ENCODE results near the gene GIMAP5. TPM values are rescaled to one million over a fixed set of nuclear protein-coding genes. Genes with fewer than 3 reads are reported as not detected.

GIMAP5 gene
- total RNA-seq, 1 donor = not detected

DNA sequence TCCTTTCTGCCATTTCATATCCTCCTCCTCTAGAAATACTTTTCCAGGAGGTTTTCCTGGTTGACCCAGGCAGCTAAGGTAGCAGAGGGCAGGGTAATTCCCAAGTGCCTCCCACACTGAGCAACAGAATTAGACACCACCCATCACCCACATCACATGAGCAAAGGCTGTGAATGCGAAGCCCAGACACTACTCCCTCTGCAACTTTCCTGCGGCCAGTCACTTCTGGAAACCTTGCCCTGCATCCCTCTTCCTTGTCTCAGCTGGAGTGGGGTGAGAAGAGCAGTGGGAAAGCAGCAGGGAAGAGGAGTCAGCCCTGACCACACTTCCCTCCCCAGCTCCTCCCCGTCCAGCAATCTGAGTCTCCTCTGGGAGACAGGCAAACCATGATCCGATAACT, 47.7 kb downstream of the GIMAP5 start:
- Histone ChIP-seq H3K4me3 (ENCODE audit: insufficient read depth, low read length) (no peak overlapping the region), H3K27ac (ENCODE audit: low read depth, low read length) (no peak overlapping the region), H3K79me2 (ENCODE audit: insufficient read depth, low read length) (no peaks in the 10 kb centered on the region), H3K4me1 (ENCODE audit: insufficient read depth, low read length) (no peaks in the 10 kb centered on the region), H2AFZ (ENCODE audit: low read length) (no peak overlapping the region), H4K20me1 (ENCODE audit: insufficient read depth, low read length) (no peaks in the 10 kb centered on the region), H3K9me3 (ENCODE audit: low read depth, low read length) (no peaks in the 10 kb centered on the region), H3K4me2 (ENCODE audit: insufficient read depth, low read length) (no peak overlapping the region), H3K36me3 (ENCODE audit: insufficient read depth, low read length) (no peaks in the 10 kb centered on the region), H3K27me3 (ENCODE audit: insufficient read depth, low read length) (no peaks in the 10 kb centered on the region)
- TF ChIP-seq, protein P1, sequence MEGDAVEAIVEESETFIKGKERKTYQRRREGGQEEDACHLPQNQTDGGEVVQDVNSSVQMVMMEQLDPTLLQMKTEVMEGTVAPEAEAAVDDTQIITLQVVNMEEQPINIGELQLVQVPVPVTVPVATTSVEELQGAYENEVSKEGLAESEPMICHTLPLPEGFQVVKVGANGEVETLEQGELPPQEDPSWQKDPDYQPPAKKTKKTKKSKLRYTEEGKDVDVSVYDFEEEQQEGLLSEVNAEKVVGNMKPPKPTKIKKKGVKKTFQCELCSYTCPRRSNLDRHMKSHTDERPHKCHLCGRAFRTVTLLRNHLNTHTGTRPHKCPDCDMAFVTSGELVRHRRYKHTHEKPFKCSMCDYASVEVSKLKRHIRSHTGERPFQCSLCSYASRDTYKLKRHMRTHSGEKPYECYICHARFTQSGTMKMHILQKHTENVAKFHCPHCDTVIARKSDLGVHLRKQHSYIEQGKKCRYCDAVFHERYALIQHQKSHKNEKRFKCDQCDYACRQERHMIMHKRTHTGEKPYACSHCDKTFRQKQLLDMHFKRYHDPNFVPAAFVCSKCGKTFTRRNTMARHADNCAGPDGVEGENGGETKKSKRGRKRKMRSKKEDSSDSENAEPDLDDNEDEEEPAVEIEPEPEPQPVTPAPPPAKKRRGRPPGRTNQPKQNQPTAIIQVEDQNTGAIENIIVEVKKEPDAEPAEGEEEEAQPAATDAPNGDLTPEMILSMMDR (IDR thresholded peaks at IDR 0.05; ENCODE audit: extremely low read depth, low read depth, low read length) = no peak
- DNase-seq (ENCODE audit: insufficient read length, low spot score, missing footprints) = no peak

DNA sequence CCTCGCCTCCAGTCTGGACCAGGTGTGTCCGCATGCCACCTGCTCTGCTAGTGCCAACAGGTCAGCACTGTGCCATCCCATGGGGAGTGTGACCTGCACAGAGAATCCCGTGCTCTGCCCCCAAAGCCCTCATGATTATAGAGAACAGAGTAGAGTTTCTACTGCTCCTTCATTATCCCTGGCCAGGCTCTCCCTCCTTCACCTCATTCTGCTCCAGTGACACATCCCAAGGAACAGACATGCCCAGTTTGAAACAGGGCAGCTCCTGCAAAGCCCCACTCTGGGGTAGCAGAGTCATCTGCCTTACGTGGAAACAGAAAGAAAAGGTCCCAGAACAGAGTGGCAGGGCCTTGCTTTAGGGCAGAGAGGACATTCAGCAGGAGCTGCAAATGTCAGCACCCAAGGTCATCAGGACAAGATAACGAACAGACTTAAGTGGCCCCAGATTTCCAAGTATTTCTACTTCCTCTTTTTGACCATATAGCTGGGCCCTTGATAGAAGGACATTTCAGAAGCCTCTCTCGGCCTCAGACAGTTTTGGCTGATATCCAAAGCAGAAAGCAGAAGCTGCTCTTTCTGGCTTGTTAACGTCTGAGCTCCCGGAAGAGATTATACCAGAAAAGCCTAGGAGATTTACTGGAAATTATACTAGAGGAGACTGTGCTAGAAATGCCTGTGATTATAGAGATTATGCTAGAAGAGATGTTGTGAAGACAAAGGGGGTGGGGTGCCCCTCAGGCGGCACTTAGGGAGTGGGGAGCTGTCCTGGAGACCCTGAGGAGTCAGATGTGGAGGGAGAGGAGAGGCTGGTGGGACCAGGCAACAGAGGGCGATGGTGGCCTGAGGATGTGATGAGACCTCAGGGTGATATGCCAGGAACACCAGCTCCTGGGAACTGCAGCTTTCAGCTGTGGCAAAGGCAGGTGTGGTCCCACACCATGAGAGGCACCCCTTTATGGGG, 50.4 kb downstream of the GIMAP5 start:
- H3K27ac ChIP-seq (ENCODE audit: low read depth, low read length) = no peak overlapping the region
- H3K9me3 ChIP-seq (ENCODE audit: low read depth, low read length) = no peaks in the 10 kb centered on the region
- H3K4me1 ChIP-seq (ENCODE audit: insufficient read depth, low read length) = no peaks in the 10 kb centered on the region
- no peaks in the 10 kb centered on the region for H4K20me1 ChIP-seq (ENCODE audit: insufficient read depth, low read length)
- H3K4me3 ChIP-seq (ENCODE audit: insufficient read depth, low read length) = no peak overlapping the region
- no peak for DNase-seq (ENCODE audit: insufficient read length, low spot score, missing footprints)
- H3K27me3 ChIP-seq (ENCODE audit: insufficient read depth, low read length) = no peaks in the 10 kb centered on the region
- TF ChIP-seq, protein P1 (IDR thresholded peaks at IDR 0.05; ENCODE audit: extremely low read depth, low read depth, low read length) = no peak
- no peak overlapping the region for H2AFZ ChIP-seq (ENCODE audit: low read length)
- no peaks in the 10 kb centered on the region for H3K79me2 ChIP-seq (ENCODE audit: insufficient read depth, low read length)
- H3K36me3 ChIP-seq (ENCODE audit: insufficient read depth, low read length) = no peaks in the 10 kb centered on the region
- no peak overlapping the region for H3K4me2 ChIP-seq (ENCODE audit: insufficient read depth, low read length)

DNA sequence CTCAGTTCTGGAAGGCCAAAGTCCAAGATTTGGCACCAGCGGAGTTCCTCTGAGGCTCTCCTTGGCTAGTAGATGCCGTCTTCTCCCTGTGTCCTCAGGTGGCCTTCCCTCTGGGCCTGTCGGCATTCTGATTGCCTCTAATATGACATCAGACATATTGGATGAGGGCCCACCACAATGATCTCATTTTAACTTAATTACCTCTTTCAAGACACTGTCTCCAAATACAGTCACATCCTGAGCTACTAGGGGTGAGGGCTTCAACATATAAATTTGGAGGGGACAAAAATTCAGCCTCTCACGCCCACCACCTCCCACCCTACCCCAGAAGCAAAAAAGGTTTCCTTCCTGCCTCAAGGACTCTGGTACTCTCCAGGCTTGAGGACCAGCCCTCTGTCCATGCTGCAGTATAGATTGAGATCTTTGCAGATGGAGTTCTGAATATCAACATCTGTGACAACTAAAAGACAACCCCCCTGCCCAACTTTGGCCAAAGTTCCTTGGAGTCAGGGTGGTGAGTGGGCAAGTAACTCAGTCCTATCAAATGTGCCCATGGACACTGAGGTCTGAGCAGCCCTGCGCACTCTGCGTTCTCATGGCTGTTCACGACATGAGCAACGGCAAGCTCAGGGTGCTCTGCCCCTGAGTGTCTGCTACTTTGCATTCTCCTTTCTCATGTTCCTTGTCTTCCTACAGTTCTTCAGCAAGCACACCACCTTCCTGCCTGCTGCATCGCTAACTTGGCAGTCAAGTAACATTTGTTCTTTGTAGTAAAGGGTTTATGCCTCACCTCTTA, 51.5 kb downstream of the GIMAP5 start:
- H3K79me2 ChIP-seq (ENCODE audit: insufficient read depth, low read length) = no peaks in the 10 kb centered on the region
- no peaks in the 10 kb centered on the region for H4K20me1 ChIP-seq (ENCODE audit: insufficient read depth, low read length)
- H3K4me3 ChIP-seq (ENCODE audit: insufficient read depth, low read length) = no peak overlapping the region
- no peaks in the 10 kb centered on the region for H3K27me3 ChIP-seq (ENCODE audit: insufficient read depth, low read length)
- H3K4me2 ChIP-seq (ENCODE audit: insufficient read depth, low read length) = no peak overlapping the region
- H3K27ac ChIP-seq (ENCODE audit: low read depth, low read length) = no peak overlapping the region
- TF ChIP-seq, protein P1 (IDR thresholded peaks at IDR 0.05; ENCODE audit: extremely low read depth, low read depth, low read length) = no peak
- H3K36me3 ChIP-seq (ENCODE audit: insufficient read depth, low read length) = no peaks in the 10 kb centered on the region
- H2AFZ ChIP-seq (ENCODE audit: low read length) = no peak overlapping the region
- H3K4me1 ChIP-seq (ENCODE audit: insufficient read depth, low read length) = no peaks in the 10 kb centered on the region
- no peaks in the 10 kb centered on the region for H3K9me3 ChIP-seq (ENCODE audit: low read depth, low read length)
- DNase-seq (ENCODE audit: insufficient read length, low spot score, missing footprints) = no peak

All from osteoblast (primary cell).